ENCODE results near the gene GPR55. TPM values are rescaled to one million over a fixed set of nuclear protein-coding genes. Genes with fewer than 3 reads are reported as not detected.

The GPR55 gene
- total RNA-seq, 1 experiment from 2014 or later, result not detected

GRCh38 chr2:230942920-230943896 lies 18.2 kb upstream of the GPR55 start:
- peak; percentile 63 for ATAC-seq
- CTCF ChIA-PET, result no interaction called here
- BruUV-seq (replicated peaks), result no TSS peak

More at GRCh38 chr2:230942920-230943896, 18.2 kb upstream of the GPR55 start:
- Histone ChIP-seq H3K27me3 (ENCODE audit: insufficient read depth, low read length) (no peaks in the 10 kb centered on the region), H2AFZ (ENCODE audit: low read depth, low read length, poor library complexity, severe bottlenecking) (no peak overlapping the region), H3K9me2 (ENCODE audit: insufficient read depth) (no peaks in the 10 kb centered on the region), H3K4me3 (replicated peaks in 1 of 2; ENCODE audit: low read depth in 1 of 2, low read length in 2 of 2) (no peak overlapping the region), H3K79me2 (ENCODE audit: insufficient read depth, low read length) (no peaks in the 10 kb centered on the region), H3K4me2 (ENCODE audit: low read length) (no peak overlapping the region), H3K4me1 (ENCODE audit: control insufficient read depth in 1 of 2, insufficient read depth in 2 of 2, low read length in 2 of 2) (no peaks in the 10 kb centered on the region), H3K27ac (ENCODE audit: low read depth, low read length) (no peak overlapping the region), H3K36me3 (ENCODE audit: control insufficient read depth in 1 of 2, insufficient read depth in 2 of 2, low read length in 2 of 2) (no peaks in the 10 kb centered on the region), H3K9ac (ENCODE audit: low read length) (no peak overlapping the region), H4K20me1 (ENCODE audit: insufficient read depth) (no peaks in the 10 kb centered on the region), H3K9me3 (ENCODE audit: control insufficient read depth in 1 of 2, insufficient read depth in 1 of 2, low read depth in 1 of 2, low read length in 2 of 2) (no peaks in the 10 kb centered on the region)
- ChIA-PET POLR2A (no interaction called here), RAD21 (ENCODE audit: low non-redundant PET in 1 of 2, low total read pairs in 2 of 2, uncharacterized antibody in 2 of 2, unreplicated experiment in 2 of 2) (no interaction called here)
- TF ChIP-seq EZH2 (IDR thresholded peaks at IDR 0.05) (no peak), SRF (IDR thresholded peaks at IDR 0.05; ENCODE audit: low read depth) (no peak), EZH2phosphoT487 (IDR thresholded peaks at IDR 0.05; ENCODE audit: borderline replicate concordance) (no peak), FOSL1 (IDR thresholded peaks at IDR 0.05; ENCODE audit: low read depth) (no peak), CTCF (IDR thresholded peaks at IDR 0.05 in 2 of 3, conservative IDR thresholded peaks at IDR 0.05 in 1 of 3; ENCODE audit: borderline replicate concordance in 1 of 3, insufficient read depth in 1 of 3, low read depth in 2 of 3, low read length in 2 of 3) (no peak), YY1 (IDR thresholded peaks at IDR 0.05; ENCODE audit: extremely low read depth, insufficient replicate concordance, low read depth, low read length) (no peak), CBX3 (IDR thresholded peaks at IDR 0.05; ENCODE audit: low read depth) (no peak), ATF3 (IDR thresholded peaks at IDR 0.05) (no peak), ZFX (IDR thresholded peaks at IDR 0.05) (no peak)
- TF ChIP-seq, protein P1, sequence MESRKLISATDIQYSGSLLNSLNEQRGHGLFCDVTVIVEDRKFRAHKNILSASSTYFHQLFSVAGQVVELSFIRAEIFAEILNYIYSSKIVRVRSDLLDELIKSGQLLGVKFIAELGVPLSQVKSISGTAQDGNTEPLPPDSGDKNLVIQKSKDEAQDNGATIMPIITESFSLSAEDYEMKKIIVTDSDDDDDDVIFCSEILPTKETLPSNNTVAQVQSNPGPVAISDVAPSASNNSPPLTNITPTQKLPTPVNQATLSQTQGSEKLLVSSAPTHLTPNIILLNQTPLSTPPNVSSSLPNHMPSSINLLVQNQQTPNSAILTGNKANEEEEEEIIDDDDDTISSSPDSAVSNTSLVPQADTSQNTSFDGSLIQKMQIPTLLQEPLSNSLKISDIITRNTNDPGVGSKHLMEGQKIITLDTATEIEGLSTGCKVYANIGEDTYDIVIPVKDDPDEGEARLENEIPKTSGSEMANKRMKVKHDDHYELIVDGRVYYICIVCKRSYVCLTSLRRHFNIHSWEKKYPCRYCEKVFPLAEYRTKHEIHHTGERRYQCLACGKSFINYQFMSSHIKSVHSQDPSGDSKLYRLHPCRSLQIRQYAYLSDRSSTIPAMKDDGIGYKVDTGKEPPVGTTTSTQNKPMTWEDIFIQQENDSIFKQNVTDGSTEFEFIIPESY (IDR thresholded peaks at IDR 0.05; ENCODE audit: extremely low read depth, insufficient replicate concordance, low read length), result no peak
- no peak for DNase-seq (ENCODE audit: low read depth, low spot score)
- intact Hi-C loops (cut with micrococcal nuclease), result no loop called here

Data from HCT116 (cell line).